Fibroblast of peridontal ligament (primary cell): Measurements from ENCODE around the gene HS3ST5.
A peak's percentile ranks its signal among the peaks of the same experiment; 100 is the strongest.
"Not testable (repeated sequence)": the region's sequence is repeated elsewhere in the genome, so short reads cannot be mapped to it uniquely, and the experiment has no call there.

Experiments
- DNase-seq: peaks from one replicate; pipeline ENCODE4 v3.0.0-alpha.2; 2010; ENCODE audit errors: extremely low read depth

Gene HS3ST5

DNA sequence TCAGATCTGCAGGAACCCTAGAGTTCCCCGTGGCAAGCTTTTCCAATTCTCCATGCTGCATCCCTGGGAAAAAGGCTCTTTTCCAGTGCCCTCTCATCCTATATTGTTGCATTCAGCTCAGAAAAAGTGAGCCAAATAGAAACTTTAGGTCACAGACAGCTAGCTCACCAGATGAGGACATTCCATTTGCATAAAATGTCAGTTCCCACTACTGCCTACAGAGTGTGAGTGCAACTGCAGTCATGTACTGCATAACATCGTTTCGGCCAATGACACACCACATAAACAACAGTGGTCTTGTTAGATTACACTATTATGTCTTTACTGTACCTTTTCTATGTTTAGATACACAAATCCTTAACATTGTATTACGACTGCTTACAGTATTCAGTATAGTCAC is 8.6 kb downstream of the HS3ST5 start:
- no peak for DNase-seq

- no peak for DNase-seq
Observed at GRCh38 chr6:114327074-114327473, 15.7 kb downstream of the HS3ST5 start.

- no peak for DNase-seq
Observed at GRCh38 chr6:114323784-114324183, 19.0 kb downstream of the HS3ST5 start.

- DNase-seq = no peak
Observed at GRCh38 chr6:114319749-114320148, 23.1 kb downstream of the HS3ST5 start.

- no peak for DNase-seq
Observed at GRCh38 chr6:114315831-114316595, 26.8 kb downstream of the HS3ST5 start.

GRCh38 chr6:114313816-114314215 is 29.0 kb downstream of the HS3ST5 start:
- not testable (repeated sequence) for DNase-seq

- DNase-seq = no peak
Observed at GRCh38 chr6:114312931-114313330, 29.9 kb downstream of the HS3ST5 start.

DNA sequence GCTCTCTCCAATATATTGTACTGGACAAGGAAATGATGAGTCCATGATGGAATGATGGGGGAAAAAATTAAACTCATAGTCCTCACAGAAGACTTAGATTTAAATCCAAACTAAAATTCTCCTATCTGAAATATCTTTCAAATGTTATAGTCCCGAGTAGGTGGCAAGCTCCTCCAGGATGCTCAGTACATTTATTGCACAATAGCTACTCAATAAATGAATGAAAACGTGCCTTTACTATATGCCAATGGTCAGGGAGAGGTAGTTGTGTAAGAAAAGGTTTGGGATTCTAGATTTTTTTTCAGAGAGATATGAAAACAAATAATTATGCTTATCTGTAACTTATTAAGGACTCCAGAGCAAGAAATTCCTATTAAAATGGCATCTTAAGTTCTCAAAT is 32.8 kb downstream of the HS3ST5 start:
- DNase-seq = no peak

DNA sequence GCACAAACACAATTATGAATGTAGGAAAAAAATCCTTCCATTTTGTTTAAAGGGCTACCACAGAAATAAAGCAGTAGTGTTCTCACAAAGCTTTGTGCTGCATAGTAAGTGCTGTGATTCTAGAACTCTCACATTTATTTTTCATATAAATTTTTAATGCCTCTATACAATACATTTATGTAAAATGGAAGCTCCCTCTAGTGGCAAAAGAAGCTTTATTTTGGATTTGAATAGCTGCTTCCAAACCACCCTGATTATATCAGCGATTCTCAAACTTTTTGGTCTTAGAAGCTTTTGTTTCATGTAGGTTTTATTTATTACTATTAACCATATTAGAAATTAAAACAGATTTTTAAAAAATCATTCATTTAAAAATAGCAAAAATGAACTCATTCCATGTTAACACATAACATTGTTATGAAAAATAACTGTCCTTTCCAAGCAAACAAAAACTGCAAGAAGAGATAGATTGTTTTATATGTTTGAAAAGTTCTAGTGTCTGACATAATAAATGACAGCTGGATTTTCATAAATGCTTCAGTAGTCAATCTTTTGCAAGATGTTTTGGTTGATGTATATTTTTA is 38.4 kb downstream of the HS3ST5 start:
- peak; percentile 60 for DNase-seq

DNA sequence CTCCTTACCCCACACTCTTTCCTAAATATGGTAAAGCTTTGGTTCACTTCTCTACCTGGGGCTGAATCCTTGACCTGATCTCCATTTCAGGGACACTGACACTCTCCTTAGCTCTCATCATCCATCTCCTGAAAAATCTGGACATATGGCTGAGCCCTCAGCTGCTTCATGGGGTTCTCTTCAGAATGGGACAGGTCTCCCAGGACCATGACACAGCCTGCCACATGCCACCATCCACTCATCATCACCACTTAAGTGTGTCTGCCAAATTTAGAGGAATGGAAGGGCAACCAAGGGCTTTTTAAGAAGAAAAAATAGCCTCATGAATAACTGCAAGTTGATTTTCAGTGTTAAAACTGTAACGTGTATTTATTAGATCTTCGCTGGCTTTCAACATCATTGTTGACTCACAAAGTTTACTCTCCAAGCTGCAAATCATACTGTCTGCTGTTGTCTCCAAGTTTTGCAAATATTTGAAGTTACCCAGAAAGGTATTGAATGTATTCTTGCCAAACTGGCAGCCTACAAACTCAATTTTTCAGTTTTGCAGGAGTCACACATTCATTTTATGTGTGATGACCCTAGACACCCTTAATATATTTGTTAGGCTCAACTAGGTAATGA is 41.1 kb downstream of the HS3ST5 start:
- DNase-seq = no peak

DNA sequence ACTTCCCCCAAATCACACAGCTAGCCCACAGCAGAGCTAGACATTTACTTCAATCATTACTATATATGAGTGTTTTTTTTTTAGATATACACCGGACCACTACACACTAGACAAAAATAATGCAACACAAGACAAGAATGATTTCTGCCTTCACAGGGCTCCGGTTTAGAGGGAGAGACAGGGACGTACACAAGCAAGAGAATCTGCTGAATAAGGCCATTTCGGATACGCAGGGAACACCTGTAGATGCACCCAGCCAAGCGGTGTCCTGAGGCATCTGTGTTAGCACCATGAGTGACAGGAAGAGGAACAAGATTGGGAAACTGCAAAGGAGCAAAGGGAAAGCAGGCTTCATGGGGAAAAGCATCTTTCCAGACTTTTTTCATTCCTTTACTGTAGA is 45.7 kb downstream of the HS3ST5 start:
- DNase-seq = no peak

DNA sequence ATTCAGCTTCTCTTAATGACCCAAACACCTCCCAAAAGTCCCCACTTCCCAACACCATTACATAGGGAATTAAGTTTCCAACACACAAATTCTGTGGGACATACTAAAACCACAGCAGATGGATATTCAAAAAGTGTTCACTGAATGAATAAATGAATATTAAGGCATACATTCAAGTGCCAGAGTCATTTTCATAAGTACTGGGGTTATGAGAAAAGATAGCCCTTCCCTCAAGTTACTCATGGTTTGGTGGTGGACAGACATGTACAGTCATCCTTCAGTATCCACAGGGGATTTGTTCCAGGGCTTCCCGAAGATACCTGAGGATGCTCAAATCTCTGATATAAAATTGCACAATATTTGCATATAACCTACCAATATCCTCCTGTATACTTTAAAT is 50.4 kb downstream of the HS3ST5 start:
- DNase-seq = no peak

- no peak for DNase-seq
Observed at GRCh38 chr6:114291428-114291827, 51.4 kb downstream of the HS3ST5 start.

- no peak for DNase-seq
Observed at GRCh38 chr6:114290864-114291263, 52.0 kb downstream of the HS3ST5 start.

DNA sequence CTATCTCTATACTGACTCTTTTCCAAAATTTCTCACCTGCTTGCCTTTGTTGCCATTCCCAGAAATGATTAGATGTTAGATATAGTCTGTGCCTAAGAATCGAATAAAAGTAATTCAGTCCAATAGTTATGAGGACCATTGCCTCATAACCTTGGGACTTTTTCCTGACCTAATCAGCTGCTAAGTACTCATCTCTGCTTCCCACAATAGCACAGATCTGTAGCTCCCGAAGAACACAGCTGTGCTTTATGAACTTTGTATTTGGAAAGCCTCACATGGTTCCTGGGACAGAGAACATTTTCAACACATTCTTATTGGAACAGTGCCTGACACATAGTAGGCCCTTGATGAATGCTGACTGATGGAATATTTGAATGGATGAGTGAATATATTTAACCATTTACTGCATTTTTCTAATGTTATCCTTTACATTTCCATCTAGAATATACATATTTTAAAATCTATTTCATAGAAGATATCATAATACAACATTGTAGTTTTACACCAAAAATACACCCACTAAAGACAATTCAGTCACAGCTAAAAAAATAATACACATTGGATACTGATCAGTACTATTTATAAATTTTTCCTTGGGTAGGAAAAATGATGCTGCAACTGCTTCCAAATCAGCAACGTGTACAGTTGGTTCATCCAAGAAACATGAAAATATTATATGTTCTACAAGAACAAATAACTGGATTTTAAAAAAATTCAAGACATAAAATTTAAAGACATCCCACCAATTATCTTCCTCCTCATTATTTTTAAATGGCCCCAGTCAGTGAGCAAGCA is 53.9 kb downstream of the HS3ST5 start:
- DNase-seq = no peak

DNA sequence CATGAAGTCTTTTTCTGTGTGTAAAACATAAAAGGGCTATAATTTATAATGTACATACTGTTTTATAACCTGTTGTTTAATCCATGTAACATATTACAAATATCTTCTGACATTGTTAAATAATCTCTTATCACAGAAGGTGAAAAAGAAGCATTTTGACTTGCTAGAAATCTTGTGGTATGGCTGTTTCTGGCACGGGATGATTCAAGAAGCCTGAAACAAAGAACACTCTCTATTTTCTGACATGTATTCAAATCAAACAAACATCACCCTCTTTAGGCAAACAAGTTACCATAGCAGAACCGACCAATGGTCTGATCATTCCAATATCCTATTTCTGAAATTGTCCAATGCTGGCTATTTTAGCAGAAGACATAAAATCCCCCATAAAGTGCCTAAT is 55.4 kb downstream of the HS3ST5 start:
- no peak for DNase-seq

DNA sequence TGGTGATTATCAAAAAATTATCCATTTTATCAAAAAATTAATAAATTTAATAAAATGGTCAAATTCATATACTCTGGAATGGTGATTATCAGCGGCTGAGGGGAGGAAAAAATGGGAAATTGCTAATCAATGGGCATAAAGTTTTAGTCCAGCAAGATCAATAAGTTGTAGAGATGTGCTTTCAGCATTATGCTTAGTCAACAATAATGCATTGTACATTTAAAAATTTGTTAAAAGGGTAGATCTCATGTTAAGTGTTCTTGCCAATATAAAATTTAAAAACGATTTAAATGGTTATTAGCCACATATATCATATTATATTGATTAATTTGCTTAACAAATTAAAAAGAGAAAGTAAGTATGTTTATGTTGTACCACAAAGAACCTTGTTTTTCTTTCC is 56.6 kb downstream of the HS3ST5 start:
- no peak for DNase-seq

DNA sequence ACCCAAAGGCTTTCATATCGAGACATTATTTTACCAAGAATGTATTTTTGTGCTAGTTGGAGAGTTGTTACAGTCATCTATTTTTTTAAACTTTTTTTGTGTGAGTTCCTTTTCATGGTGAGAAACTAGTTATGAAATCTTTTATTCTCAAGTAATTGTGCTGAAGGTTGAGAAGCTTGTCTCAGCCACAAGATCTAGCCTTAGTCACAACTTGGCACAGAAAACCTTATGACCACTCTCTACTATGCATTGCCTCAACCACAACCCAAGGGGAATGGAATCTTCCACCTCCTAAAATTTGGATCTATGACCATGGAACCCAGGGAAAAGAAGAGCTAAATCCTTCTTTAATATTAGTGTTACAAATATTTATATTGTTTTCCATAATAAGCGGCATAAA is 58.5 kb downstream of the HS3ST5 start:
- peak; percentile 43 for DNase-seq

DNA sequence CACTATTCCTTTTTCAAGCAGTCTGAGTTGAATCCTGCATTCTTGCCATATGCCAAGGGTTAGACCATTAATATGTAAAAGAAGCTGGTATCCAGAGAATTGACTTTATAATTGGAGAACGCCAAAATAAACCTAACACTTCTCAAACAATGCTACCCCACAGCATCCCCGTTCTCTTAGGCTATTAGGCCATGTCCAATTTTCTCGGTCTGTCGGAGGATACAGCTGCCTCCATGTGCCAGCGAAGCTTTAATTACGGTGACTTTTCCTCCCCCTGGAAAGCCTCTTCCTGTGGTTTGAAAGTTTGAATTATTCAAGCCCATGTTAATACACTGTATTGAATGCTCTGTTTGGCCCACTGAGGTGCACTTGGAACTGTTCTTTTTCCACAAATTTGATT is 60.5 kb downstream of the HS3ST5 start:
- no peak for DNase-seq

GRCh38 chr6:114281496-114281895 is 61.3 kb downstream of the HS3ST5 start:
- peak; percentile 8 for DNase-seq

GRCh38 chr6:114280239-114280982 is 62.4 kb downstream of the HS3ST5 start:
- no peak for DNase-seq

- no peak for DNase-seq
Observed at GRCh38 chr6:114277220-114277619, 65.6 kb downstream of the HS3ST5 start.
